Uterus (tissue), 2 donors: ENCODE measurements around the gene MGAT4A.

ENCODE experiments used
- POLR2A ChIP-seq, 2 donors: fragments of 450-650 bp; IDR thresholded peaks; one replicate each; pipeline ENCODE4 v1.6.1; 2016; ENCODE audit warnings: antibody characterized with exemption in 2 of 2, mild to moderate bottlenecking in 1 of 2, moderate library complexity in 1 of 2
- TF ChIP-seq, protein P1 (sequence below), 4 experiments: fragments of 200-600 bp in 2 of 4; fragments of 450-650 bp in 2 of 4; sonication (generic) in 2 of 4; IDR thresholded peaks; one replicate each; pipeline ENCODE4 v1.5.1; 2016 to 2019; ENCODE audit warnings: antibody characterized with exemption in 4 of 4, mild to moderate bottlenecking in 2 of 4, moderate library complexity in 1 of 4

DNA sequence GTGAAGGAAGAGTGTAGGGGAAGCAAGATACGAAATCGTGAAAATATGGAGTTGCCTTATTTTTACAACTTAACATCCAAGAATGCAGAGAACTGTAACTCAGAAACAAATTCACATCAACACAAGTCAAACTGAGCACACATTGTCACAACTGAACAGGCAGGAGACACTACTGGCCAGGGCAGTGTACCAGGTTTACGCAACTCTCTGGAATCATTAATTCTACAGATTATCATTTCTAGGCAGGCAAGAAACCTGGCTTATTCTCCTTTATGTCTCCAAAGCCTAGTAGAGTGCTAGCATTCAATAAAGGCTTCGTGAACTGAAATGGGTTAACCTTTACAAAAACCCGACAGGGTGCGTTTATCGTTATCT is 123.2 kb downstream of the MGAT4A start:
- TF ChIP-seq, protein P1, sequence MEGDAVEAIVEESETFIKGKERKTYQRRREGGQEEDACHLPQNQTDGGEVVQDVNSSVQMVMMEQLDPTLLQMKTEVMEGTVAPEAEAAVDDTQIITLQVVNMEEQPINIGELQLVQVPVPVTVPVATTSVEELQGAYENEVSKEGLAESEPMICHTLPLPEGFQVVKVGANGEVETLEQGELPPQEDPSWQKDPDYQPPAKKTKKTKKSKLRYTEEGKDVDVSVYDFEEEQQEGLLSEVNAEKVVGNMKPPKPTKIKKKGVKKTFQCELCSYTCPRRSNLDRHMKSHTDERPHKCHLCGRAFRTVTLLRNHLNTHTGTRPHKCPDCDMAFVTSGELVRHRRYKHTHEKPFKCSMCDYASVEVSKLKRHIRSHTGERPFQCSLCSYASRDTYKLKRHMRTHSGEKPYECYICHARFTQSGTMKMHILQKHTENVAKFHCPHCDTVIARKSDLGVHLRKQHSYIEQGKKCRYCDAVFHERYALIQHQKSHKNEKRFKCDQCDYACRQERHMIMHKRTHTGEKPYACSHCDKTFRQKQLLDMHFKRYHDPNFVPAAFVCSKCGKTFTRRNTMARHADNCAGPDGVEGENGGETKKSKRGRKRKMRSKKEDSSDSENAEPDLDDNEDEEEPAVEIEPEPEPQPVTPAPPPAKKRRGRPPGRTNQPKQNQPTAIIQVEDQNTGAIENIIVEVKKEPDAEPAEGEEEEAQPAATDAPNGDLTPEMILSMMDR (IDR thresholded peaks at IDR 0.05), result no peak
- no peak for TF ChIP-seq POLR2A (IDR thresholded peaks at IDR 0.05)
